ENCODE data around the gene AHCTF1. TPM values are rescaled to one million over a fixed set of nuclear protein-coding genes. Genes with fewer than 3 reads are reported as not detected.

Gene AHCTF1
- total RNA-seq, 1 experiment from 2014 or later: 61.3 TPM

DNA sequence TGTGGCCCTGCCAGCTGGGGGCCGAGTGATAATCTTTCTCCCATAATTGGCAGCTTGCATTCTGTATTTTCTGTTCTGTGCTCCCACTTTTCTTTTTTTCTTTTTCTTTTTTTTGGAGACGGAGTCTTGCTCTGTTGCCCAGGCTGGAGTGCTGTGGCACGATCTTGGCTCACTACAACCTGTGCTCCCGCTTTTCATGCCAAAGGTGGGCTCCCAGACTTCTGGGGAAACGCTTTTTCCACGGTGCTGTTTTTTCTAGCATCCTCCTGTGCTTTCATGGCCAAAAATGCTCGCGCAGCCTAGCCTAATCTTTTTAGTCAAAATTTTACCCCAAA is 585 bp upstream of the AHCTF1 start:
- no peak for DNase-seq
- H3K4me3 Mint-ChIP-seq (ENCODE audit: low read depth, unreplicated experiment): peak overlapping the region; percentile 97
- H3K36me3 Mint-ChIP-seq (ENCODE audit: insufficient read depth, unreplicated experiment): peaks cover 55% of the 10 kb centered on the region
- BruUV-seq (replicated peaks): TSS peak; percentile 55
- intact Hi-C loops (cut with micrococcal nuclease; ENCODE audit: unreplicated experiment): loop anchor here (10.0 kb wide), 1 partner anchor 172 kb away; the partner anchor contains the start of gene ZNF669
- TF ChIP-seq CTCF (IDR thresholded peaks at IDR 0.05; ENCODE audit: unreplicated experiment): no peak
- no peaks in the 10 kb centered on the region for H3K27me3 Mint-ChIP-seq (ENCODE audit: unreplicated experiment)
- H3K4me1 Mint-ChIP-seq (ENCODE audit: low read depth, unreplicated experiment): peaks cover 21% of the 10 kb centered on the region
- H3K27ac Mint-ChIP-seq (ENCODE audit: unreplicated experiment): peak overlapping the region; percentile 88
- CTCF ChIA-PET: interaction anchor here (0.9 to 1.0 kb wide), 2 partner anchors 9 to 11 kb away, joined by 3 read pairs; no protein-coding TSS in a partner anchor
- no peaks in the 10 kb centered on the region for H3K9me3 Mint-ChIP-seq (ENCODE audit: low read depth, unreplicated experiment)

GRCh38 chr1:246930830-246931548 is 759 bp downstream of the AHCTF1 start:
- Mint-ChIP-seq H3K27me3 (ENCODE audit: unreplicated experiment) (no peaks in the 10 kb centered on the region), H3K4me3 (ENCODE audit: low read depth, unreplicated experiment) (peak overlapping the region; percentile 97), H3K9me3 (ENCODE audit: low read depth, unreplicated experiment) (peaks cover 6% of the 10 kb centered on the region), H3K4me1 (ENCODE audit: low read depth, unreplicated experiment) (peaks cover 21% of the 10 kb centered on the region), H3K27ac (ENCODE audit: unreplicated experiment) (peak overlapping the region; percentile 97), H3K36me3 (ENCODE audit: insufficient read depth, unreplicated experiment) (peaks cover 68% of the 10 kb centered on the region)
- DNase-seq: peak; percentile 48
- CTCF ChIA-PET: interaction anchor here (0.9 to 1.2 kb wide), 2 partner anchors 10 to 148 kb away, joined by 3 to 7 read pairs; partner anchors contain the start of gene ZNF670
- no TSS peak for BruUV-seq (replicated peaks)
- no peak for TF ChIP-seq CTCF (IDR thresholded peaks at IDR 0.05; ENCODE audit: unreplicated experiment)
- intact Hi-C loops (cut with micrococcal nuclease; ENCODE audit: unreplicated experiment): loop anchor here (10.0 kb wide), 1 partner anchor 174 kb away; the partner anchor contains the start of gene ZNF669

- CTCF ChIA-PET: no interaction called here
These were observed 5.6 kb downstream of the AHCTF1 start for GRCh38 chr1:246925997-246926626.

GRCh38 chr1:246923900-246924299 is 7.8 kb downstream of the AHCTF1 start:
- BruUV-seq (replicated peaks): no TSS peak
- intact Hi-C loops (cut with micrococcal nuclease; ENCODE audit: unreplicated experiment): no loop called here

More at GRCh38 chr1:246925997-246926626, 5.6 kb downstream of the AHCTF1 start:
- Mint-ChIP-seq H3K4me3 (ENCODE audit: low read depth, unreplicated experiment) (no peak overlapping the region), H3K4me1 (ENCODE audit: low read depth, unreplicated experiment) (peaks cover 20% of the 10 kb centered on the region), H3K9me3 (ENCODE audit: low read depth, unreplicated experiment) (peaks cover 7% of the 10 kb centered on the region), H3K27ac (ENCODE audit: unreplicated experiment) (no peak overlapping the region), H3K36me3 (ENCODE audit: insufficient read depth, unreplicated experiment) (peaks cover 52% of the 10 kb centered on the region), H3K27me3 (ENCODE audit: unreplicated experiment) (no peaks in the 10 kb centered on the region)
- no peak for TF ChIP-seq CTCF (IDR thresholded peaks at IDR 0.05; ENCODE audit: unreplicated experiment)
- DNase-seq: no peak
- intact Hi-C loops (cut with micrococcal nuclease; ENCODE audit: unreplicated experiment): no loop called here
- BruUV-seq (replicated peaks): no TSS peak

More at GRCh38 chr1:246923900-246924299, 7.8 kb downstream of the AHCTF1 start:
- Mint-ChIP-seq H3K9me3 (ENCODE audit: low read depth, unreplicated experiment) (peaks cover 7% of the 10 kb centered on the region), H3K4me3 (ENCODE audit: low read depth, unreplicated experiment) (no peak overlapping the region), H3K27ac (ENCODE audit: unreplicated experiment) (no peak overlapping the region), H3K4me1 (ENCODE audit: low read depth, unreplicated experiment) (peaks cover 12% of the 10 kb centered on the region), H3K36me3 (ENCODE audit: insufficient read depth, unreplicated experiment) (peaks cover 37% of the 10 kb centered on the region), H3K27me3 (ENCODE audit: unreplicated experiment) (no peaks in the 10 kb centered on the region)
- no peak for TF ChIP-seq CTCF (IDR thresholded peaks at IDR 0.05; ENCODE audit: unreplicated experiment)
- CTCF ChIA-PET: no interaction called here
- no peak for DNase-seq
